ENCODE measurements around the gene DIO2.

The DIO2 gene

DNA sequence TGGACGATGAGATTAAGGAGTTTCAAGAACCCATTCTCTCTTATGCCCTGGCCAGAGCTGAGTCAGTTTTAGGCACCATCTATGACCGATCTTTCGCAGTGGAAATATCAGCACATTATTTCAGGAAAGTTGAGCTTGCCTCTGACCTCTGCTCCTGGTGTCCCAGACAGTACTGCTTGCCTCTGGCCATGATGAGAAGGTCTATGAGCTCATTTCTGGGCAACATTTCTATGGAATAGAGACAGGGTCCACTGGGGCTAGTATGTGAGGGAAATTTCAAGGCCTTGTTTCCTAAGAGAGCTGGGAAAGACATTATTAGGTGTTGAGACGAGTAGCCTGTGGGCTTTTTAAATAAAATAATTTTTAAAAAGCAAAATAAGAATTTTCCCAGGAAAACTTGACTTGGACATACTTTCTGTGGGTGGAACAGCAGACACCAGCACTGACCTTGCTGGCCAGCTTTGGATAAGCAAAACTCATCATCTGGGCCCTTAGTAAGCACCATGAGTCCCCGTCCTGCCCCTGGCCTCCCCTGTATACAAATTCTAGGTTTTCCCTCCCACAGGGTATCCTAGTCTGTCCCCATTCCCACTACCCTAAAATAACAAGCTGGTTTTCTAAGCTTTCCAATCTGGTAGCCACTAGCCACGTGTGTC is 43.4 kb downstream of the DIO2 start:
- no peak for DNase-seq

DNA sequence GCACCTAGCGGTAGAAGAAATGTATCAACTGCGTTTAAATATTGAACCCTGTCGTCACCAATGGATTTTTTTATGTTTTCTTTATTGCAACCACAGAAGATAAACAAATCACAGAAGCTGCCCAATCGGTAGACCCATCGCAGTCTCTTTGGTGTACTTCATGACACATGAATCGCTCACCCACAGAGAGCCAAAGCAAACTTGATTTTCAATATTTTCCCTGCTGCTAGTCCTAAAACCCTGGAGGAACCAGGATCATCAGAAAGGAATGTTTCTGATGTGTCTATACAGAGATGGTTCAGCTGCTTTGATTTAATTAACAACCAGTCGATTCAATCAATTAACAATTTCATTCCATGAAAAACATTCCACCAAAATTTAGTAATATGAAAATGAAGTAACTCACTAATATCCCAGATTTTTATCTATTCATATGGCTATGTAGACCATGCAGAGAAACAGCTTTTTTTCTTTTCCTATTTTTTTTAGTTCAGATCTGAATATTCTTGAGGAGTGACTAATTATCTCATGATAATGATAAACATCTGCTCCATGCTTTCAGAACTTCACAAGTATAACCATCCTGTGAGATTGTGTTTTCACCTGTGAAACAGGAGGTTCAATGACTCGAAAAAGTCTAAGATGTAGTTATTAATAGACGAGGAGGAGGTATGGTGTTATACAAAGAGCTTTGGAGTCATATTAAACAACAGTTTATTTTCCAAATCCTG is 46.1 kb downstream of the DIO2 start:
- no peak for DNase-seq

DNA sequence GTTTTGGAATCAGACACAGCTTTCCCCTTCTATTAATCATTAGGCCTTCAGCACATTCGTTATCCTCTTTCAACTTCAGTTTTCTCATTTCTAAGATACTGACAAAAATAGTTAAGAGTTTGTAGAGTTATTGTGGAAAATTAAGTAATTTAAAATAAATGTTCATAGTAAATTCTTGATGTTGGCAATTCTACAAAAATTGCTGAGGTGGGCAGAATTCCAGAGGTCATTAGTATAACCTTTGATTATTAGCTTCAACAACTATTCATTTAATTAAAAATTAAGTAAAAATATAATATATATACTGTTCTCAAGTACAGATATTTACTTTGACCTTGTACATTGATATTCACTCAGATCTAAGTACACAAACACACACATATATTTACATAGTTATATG is 58.5 kb downstream of the DIO2 start:
- DNase-seq, result no peak

DNA sequence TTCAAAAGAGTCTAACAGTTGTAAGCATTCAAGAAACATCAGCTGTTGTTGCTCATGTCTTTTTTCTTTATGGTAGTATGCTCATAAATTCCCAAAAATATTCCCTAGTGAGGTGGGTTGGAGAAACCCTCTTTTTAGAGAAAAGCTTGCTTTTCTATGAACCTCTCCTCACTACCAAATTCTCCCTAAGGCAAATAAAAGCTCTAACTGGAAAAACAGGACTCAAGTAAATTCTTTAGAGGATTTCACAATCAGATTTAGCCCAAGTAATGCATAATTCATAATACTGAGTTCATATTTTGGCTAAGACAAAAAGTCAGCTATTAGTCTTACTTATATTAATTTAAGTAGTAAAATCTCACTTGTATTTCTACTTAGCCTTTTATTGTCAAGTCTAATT is 59.1 kb downstream of the DIO2 start:
- no peak for DNase-seq

DNA sequence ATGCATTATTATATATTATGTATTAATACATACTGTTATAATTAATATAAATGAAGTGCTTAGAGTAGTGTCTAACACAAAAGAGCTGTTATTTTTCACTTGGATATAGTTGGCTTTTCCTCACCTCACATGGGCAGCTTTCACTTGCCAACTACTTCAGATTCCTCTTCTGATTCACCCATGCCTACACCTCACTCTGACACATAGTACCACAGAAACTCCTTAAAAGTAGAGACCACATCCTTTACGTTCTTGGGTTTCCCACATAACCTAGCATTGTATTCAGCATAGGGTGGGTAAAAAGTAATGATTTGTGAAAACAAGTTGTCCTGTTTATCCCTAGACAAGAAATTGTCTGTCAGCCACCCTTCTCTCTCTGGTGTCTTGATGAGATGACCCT is 61.0 kb downstream of the DIO2 start:
- DNase-seq, result no peak

Measured in suppressor macrophage treated with lipopolysaccharide for 4 hours (primary cell).